HG02763 (cell line): Measurements from ENCODE around the gene MAPKAPK2.
"Not testable (repeated sequence)": the region's sequence is repeated elsewhere in the genome, so short reads cannot be mapped to it uniquely, and the experiment has no call there.

Source experiments
- ATAC-seq: cut with Tn5 transposase; IDR thresholded peaks from one replicate; pipeline ENCODE4 v1.9.1; 2021; ENCODE audit warnings: mild to moderate bottlenecking, moderate library complexity; ENCODE audit not compliant: unreplicated experiment

MAPKAPK2 gene

GRCh38 chr1:206769304-206769731, 84.6 kb downstream of the MAPKAPK2 start:
- peak; percentile 52 for ATAC-seq

GRCh38 chr1:206770531-206771337, 86.0 kb downstream of the MAPKAPK2 start, which contains the start of gene IL19:
IL19 (plus strand) TSS chr1:206770773; CDS start chr1:206836663, 65,890 bp downstream.
- ATAC-seq: no peak

- ATAC-seq: no peak
These were observed 86.6 kb downstream of the MAPKAPK2 start for GRCh38 chr1:206771338-206771692.

- no peak for ATAC-seq
These were observed 87.7 kb downstream of the MAPKAPK2 start, which contains the start of gene IL10 for GRCh38 chr1:206772243-206772937. IL10 (minus strand) TSS chr1:206772494; CDS start chr1:206772435, 59 bp downstream.

- no peak for ATAC-seq
These were observed 89.4 kb downstream of the MAPKAPK2 start for GRCh38 chr1:206774093-206774492.

GRCh38 chr1:206776229-206776628, 91.5 kb downstream of the MAPKAPK2 start:
- no peak for ATAC-seq

GRCh38 chr1:206778031-206778430, 93.3 kb downstream of the MAPKAPK2 start:
- ATAC-seq: no peak

- not testable (repeated sequence) for ATAC-seq
These were observed 94.2 kb downstream of the MAPKAPK2 start for GRCh38 chr1:206778911-206779310.

GRCh38 chr1:206779638-206780037, 94.9 kb downstream of the MAPKAPK2 start:
- no peak for ATAC-seq

GRCh38 chr1:206782448-206782847, 97.7 kb downstream of the MAPKAPK2 start:
- ATAC-seq: peak; percentile 59

GRCh38 chr1:206783506-206783905, 98.8 kb downstream of the MAPKAPK2 start:
- no peak for ATAC-seq
